ENCODE results near the gene DLG2.

The DLG2 gene

GRCh38 chr11:84526250-84526649, 1100.9 kb downstream of the DLG2 start:
- DNase-seq: no peak

GRCh38 chr11:84524422-84525051, 1102.6 kb downstream of the DLG2 start:
- DNase-seq: peak; percentile 21

- DNase-seq: no peak
Measured at GRCh38 chr11:84522331-84522730, 1104.8 kb downstream of the DLG2 start.

- DNase-seq: peak; percentile 20
Measured at GRCh38 chr11:84518631-84519183, 1108.4 kb downstream of the DLG2 start.

- no peak for DNase-seq
Measured at GRCh38 chr11:84514436-84514835, 1112.7 kb downstream of the DLG2 start.

GRCh38 chr11:84503503-84503902, 1123.6 kb downstream of the DLG2 start:
- no peak for DNase-seq

GRCh38 chr11:84501750-84502149, 1125.4 kb downstream of the DLG2 start:
- no peak for DNase-seq

- DNase-seq: no peak
Measured at GRCh38 chr11:84497981-84498411, 1129.1 kb downstream of the DLG2 start.

- no peak for DNase-seq
Measured at GRCh38 chr11:84497181-84497580, 1130.0 kb downstream of the DLG2 start.

- DNase-seq: no peak
Measured at GRCh38 chr11:84496122-84496521, 1131.0 kb downstream of the DLG2 start.

- no peak for DNase-seq
Measured at GRCh38 chr11:84480131-84480530, 1147.0 kb downstream of the DLG2 start.

- no peak for DNase-seq
Measured at GRCh38 chr11:84476581-84476980, 1150.6 kb downstream of the DLG2 start.

GRCh38 chr11:84471501-84471900, 1155.6 kb downstream of the DLG2 start:
- DNase-seq: no peak

- DNase-seq: no peak
Measured at GRCh38 chr11:84468235-84468634, 1158.9 kb downstream of the DLG2 start.

GRCh38 chr11:84465040-84465439, 1162.1 kb downstream of the DLG2 start:
- DNase-seq: no peak

GRCh38 chr11:84455691-84456090, 1171.5 kb downstream of the DLG2 start:
- DNase-seq: no peak

GRCh38 chr11:84452211-84452610, 1174.9 kb downstream of the DLG2 start:
- DNase-seq: no peak

GRCh38 chr11:84438565-84438964, 1188.6 kb downstream of the DLG2 start:
- no peak for DNase-seq

- no peak for DNase-seq
Measured at GRCh38 chr11:84437071-84437980, 1189.8 kb downstream of the DLG2 start.

- no peak for DNase-seq
Measured at GRCh38 chr11:84430661-84431060, 1196.5 kb downstream of the DLG2 start.

- no peak for DNase-seq
Measured at GRCh38 chr11:84425673-84426072, 1201.5 kb downstream of the DLG2 start.

- DNase-seq: no peak
Measured at GRCh38 chr11:84420271-84420670, 1206.9 kb downstream of the DLG2 start.

GRCh38 chr11:84419616-84420015, 1207.5 kb downstream of the DLG2 start:
- no peak for DNase-seq

GRCh38 chr11:84414920-84415319, 1212.2 kb downstream of the DLG2 start:
- DNase-seq: no peak

All from midbrain (tissue), 1 donor.